ENCODE data around the gene LILRA6. TPM values are rescaled to one million over a fixed set of nuclear protein-coding genes. Genes with fewer than 3 reads are reported as not detected.

LILRA6 gene
- total RNA-seq, 1 donor from 2014 or later = not detected

DNA sequence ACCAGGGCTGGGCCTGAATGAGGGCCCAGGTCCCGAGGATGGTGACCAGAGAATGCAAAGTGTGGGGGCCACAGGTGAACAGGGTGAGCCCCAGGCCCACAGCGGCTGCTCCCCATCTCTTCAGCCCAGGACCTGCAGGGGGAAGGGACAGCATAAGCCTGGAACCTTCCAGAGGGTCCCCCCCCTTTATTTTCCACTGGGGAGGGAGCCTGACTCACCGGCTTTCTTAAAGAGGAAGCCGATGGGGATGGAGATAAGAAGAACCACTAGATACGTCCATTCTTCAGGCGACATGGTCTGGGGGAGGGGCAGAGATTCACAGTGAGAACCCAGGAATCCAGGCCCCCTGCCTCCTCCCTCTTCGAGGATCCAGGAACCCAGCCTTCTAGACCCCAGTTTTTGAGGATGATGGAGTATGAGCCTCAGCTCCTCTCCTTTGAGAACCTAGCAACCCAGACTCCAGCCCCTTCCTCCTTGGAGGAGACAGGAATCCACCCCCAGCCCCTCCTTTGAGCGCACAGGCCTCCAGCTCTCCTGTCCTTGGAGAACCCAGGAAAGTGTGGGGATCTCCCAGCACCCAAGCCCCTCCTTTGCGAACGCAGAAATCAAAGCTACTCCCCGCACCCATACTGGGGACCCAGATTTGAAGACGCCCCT lies 54.2 kb downstream of the LILRA6 start:
- peak in 1 of 2 donors; percentile 87 for DNase-seq (ENCODE audit: low read depth in 2 of 2)

DNA sequence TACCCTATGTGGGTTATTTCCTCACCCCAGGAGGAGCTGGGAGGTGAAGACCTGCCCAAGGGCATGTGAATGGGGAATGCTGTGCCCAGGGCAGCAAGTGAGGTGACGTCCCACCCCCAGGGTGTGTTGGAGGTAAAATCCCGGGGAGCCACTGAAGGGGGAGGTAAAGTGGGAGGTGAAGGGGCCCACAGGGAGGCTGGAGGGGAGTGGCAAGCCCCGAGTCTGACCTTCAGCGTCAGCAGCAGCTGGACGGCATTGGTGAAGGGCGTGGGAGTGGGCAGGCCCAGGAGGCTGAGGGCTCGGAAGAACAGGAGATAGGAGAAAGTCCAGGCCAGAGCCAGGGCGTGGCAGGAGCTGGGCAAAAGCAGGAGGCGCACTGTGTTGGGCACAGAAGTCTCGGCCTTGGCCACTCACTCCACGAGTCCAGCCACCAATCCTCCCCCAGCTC lies 55.6 kb downstream of the LILRA6 start:
- DNase-seq (ENCODE audit: low read depth in 2 of 2) = no peak

Other genes starting within 250 kb of the LILRA6 start
- not detected in 2 replicates for gene VSTM1, start 178.9 kb downstream of the LILRA6 start, total RNA-seq
- not detected in 2 replicates for gene TARM1, start 161.4 kb downstream of the LILRA6 start, total RNA-seq
- under 0.01 TPM in 1 of 2 replicates, not detected in the other for gene OSCAR, start 142.0 kb downstream of the LILRA6 start, total RNA-seq
- 17.1 and 19.8 TPM in 2 replicates for gene NDUFA3, start 139.9 kb downstream of the LILRA6 start, total RNA-seq
- gene TFPT, start 127.1 kb downstream of the LILRA6 start, total RNA-seq = 19.1 and 19.6 TPM in 2 replicates
- 60.3 and 64.5 TPM in 2 replicates for gene PRPF31, start 127.0 kb downstream of the LILRA6 start, total RNA-seq
- 4.9 and 6.7 TPM in 2 replicates for gene CNOT3, start 105.0 kb downstream of the LILRA6 start, total RNA-seq
- gene LENG1, start 83.1 kb downstream of the LILRA6 start, total RNA-seq = 4.4 TPM in 2 replicates
- gene TMC4, start 69.6 kb downstream of the LILRA6 start, total RNA-seq = 0.25 TPM in 1 of 2 replicates, not detected in the other
- gene MBOAT7, start 53.2 kb downstream of the LILRA6 start, total RNA-seq = 10.1 and 20.5 TPM in 2 replicates
- gene TSEN34, start 51.5 kb downstream of the LILRA6 start, total RNA-seq = 45.4 and 50.3 TPM in 2 replicates
- gene RPS9, start 41.9 kb downstream of the LILRA6 start, total RNA-seq = 2,300 and 2,729 TPM in 2 replicates
- gene LILRB3, start 19.8 kb downstream of the LILRA6 start, total RNA-seq = not detected in 2 replicates
- gene LILRB5, start 14.5 kb upstream of the LILRA6 start, total RNA-seq = not detected in 2 replicates
- not detected in 2 replicates for gene LILRB2, start 38.3 kb upstream of the LILRA6 start, total RNA-seq
- gene LILRA5, start 70.4 kb upstream of the LILRA6 start, total RNA-seq = not detected in 2 replicates
- gene LILRA4, start 96.4 kb upstream of the LILRA6 start, total RNA-seq = not detected in 2 replicates
- not detected in 2 replicates for gene LAIR1, start 122.1 kb upstream of the LILRA6 start, total RNA-seq
- under 0.01 TPM in 1 of 2 replicates, not detected in the other for gene TTYH1, start 172.7 kb upstream of the LILRA6 start, total RNA-seq
- 13.5 and 31.9 TPM in 2 replicates for gene LENG8, start 206.4 kb upstream of the LILRA6 start, total RNA-seq
- 4.0 and 4.9 TPM in 2 replicates for gene LENG9, start 221.0 kb upstream of the LILRA6 start, total RNA-seq
- gene CDC42EP5, start 230.5 kb upstream of the LILRA6 start, total RNA-seq = 42.6 and 112 TPM in 2 replicates

All from dermis microvascular lymphatic vessel endothelial cell (primary cell).